ENCODE results near the gene FAM114A2.

FAM114A2 gene

GRCh38 chr5:153981905-153982605 lies 56.7 kb downstream of the FAM114A2 start:
- DNase-seq, result no peak

DNA sequence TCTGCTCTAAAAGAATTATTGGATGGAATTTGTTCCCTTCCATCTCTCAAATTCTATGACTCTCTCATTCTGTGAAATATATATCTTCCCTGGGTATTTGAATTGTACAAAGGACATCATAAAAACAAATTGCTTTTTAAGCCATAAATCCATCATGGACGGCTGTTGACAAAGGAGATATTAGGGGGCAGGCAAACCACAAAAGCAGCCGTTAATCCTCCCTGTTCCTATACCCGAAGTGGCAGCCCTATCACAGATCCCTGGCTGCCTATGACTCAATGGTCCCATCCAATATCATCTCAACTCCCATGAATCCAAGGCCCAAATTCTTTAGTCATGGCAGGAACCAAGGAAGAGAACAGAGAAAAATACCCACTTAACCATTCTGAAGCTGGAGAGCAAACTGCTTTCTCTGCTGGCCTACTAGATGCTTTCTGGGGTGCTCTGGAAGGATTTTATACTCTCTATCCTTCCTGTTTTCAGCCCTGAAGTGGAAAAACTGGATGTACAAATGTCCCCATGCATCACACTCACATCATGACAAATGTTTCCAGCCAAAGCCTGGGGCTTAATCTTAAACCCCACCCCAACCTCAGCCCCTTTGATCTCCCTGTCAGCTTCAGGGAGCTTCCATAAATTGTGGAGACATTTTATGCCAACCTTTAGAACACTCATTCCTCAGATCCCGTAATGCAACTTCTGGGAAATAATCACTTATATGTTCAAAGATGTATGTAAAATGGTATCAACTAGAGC lies 59.5 kb downstream of the FAM114A2 start:
- no peak for DNase-seq

- DNase-seq, result no peak
Measured at GRCh38 chr5:153974813-153975163, 63.9 kb downstream of the FAM114A2 start.

DNA sequence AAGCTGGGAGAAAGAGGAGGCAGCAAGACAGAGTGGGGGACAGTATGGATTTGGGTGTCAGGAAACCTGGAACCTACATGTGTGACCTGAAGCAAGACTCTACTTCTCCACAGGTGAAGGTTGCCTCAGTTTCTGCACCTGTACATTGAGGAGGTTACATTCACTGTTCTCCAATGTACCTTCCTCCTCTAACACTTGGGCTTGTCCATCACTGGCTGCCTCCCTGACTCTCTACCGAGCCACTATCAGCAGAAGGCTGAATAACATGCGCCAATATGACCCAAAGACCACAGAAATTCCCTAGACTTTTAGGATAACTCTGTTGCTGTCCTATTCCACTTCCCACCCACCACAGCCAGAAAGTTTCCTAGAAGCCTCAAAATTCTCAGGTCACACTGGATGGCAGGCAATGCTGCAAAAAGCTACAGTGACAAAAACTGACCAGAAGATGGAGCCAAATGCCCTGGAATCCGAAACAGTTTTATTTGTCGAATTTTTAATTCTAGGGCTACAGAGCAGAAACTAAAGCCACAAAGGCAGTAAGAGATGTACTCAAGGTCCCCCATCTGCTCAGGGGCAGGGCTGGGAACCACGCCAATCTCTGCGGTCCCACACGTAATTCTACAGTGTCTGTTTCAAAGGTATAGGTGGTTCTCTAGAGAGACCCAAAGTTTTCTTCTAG lies 64.4 kb downstream of the FAM114A2 start:
- DNase-seq, result peak; percentile 10

DNA sequence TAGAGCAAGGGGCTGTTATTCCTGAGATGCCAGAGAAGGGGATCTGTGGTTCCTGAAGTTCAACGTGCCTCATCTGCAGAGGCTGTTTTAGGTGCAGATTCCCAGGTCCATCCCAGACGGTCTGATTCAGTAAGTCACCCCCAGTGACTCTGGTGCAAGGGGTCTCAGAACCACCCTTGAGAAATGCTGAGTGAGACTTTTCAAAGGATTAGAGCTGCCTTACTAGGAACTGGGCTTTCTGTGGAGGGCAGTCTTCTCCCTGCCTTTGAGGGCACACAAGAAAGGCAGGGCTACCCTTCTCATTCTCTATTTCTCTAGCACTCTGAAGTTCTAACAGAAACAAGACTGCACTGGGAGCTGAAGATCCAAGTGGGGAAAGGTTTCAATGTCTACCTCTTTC lies 66.5 kb downstream of the FAM114A2 start:
- no peak for DNase-seq

GRCh38 chr5:153970496-153970895 lies 68.2 kb downstream of the FAM114A2 start:
- no peak for DNase-seq

DNA sequence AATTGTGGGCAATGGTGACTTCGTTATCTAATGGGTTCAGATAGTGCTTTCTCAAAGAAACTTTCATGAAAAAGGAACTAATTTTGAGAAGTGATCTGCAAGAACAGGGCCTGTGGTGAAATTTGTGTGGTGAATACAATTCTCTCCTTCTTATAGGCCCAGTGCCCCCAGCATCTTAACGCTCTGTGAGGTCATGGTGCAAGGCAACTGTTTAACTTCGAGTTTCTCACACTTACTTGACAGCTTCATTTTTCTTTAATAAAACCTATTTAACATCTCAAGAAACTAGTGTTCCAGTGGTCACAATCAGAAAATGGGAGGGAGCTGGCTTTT lies 69.2 kb downstream of the FAM114A2 start:
- no peak for DNase-seq

GRCh38 chr5:153968761-153969562 lies 69.7 kb downstream of the FAM114A2 start:
- DNase-seq, result no peak

DNA sequence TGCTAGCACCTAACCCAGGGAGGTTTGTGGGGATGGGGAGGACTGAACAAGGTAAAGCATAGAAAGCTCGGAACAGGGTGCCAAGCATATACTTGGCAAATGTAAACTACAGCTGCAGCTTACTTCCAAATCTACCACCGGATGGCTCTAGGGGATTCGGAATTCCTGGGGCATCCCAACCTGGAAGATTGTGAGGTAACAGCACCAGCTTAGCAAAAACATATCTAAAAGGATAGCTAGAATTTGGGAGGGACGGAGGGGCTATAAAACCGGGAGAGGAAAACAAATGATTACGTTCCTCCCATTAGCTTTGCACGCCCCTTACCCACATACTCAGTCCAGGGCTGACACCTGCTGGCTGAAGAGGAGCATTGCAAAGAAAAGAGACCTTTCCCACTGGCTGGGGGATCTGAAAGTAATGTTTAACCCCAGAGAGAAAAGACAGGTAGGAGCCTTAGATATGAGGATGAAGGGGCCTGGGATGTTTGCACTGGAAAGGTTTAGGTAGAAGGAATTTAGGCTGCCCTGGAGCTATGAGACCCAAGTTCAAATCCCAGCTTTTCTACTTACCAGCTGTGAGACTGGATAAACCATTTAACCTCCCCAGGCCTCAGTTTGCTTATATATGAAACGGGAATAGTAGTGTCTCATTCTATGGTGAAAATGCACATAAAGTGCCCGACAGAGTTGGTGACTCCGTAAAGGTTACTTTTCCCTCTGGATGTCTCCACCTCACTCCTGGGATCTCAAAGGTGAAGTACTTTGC lies 73.6 kb downstream of the FAM114A2 start:
- DNase-seq, result peak; percentile 75

DNA sequence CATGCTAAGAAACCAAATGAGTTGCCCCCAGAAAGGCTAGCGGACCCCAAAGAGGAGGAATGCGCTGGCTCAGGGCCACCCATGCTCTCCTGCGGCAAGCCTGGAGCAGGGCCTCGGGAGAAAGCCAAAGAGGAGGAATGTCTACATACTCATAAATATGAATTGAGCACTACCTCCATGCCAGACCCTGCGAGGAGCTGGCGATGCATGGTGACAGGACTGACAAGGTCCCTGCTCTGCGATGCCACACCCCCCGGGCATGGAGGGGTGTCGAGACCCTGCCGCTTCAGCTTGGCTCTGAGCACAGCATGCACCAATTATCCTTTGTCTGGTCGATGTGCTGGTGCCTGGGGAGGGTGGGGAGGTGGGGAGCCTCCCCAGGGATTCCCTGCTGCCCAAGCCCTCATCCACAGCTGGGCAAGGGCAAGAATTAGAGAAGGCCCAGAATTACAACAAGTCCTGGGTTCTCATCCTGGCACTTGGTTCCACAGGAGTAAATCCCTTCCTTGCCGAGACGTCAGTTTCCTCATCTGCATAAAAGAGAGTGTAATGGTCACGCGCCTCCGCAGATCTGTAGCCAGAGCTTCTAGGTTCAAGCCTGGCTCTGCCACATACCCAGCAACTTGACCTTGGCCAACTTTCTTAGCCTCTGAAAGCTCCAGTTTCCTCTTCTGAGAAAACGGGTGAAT lies 74.4 kb downstream of the FAM114A2 start:
- no peak for DNase-seq

DNA sequence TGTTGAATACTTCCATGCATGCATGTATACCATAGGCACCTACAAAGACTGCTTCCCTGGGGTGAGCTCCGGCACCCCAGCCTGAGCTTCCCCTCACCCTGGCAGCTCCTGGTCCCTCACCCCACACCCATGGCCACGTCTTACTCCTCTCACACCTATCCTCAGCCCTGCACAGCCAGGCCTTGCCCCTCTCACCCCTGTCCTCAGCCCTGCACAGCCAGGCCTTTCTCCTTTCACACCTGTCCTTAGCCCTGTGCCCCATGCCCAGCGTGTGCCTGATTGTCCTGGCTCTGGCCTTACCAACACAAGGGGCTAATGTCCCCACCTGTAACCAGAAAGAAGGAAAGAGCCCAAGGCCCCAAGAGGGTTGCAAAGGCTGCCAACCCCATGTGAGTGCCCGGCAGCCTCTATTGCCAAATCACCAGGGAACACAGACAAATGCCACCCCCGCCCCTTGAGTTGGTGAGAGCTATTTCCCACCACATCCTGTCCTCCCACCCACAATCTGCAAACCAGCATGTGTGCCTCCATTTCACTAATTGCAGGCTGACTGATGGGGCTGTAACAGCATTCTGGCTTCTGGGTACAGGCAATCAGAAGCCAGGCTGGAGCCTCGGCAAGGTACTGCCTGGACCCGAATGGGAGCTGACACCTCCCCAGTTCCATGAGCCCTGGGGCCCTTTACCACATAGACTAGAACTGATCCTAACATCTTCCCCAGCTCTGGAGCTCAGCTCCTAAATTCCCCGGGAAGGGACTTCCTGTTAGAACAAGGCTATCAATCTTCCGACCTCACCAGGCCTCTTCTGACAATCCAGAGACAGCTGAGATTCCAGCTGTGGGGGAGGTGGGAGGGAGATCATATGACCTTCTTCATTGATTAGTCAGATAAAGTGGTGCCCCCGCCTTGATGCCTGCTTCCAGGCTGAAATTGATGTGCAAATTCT lies 78.2 kb downstream of the FAM114A2 start:
- no peak for DNase-seq

GRCh38 chr5:153959134-153959957 lies 79.4 kb downstream of the FAM114A2 start:
- no peak for DNase-seq

DNA sequence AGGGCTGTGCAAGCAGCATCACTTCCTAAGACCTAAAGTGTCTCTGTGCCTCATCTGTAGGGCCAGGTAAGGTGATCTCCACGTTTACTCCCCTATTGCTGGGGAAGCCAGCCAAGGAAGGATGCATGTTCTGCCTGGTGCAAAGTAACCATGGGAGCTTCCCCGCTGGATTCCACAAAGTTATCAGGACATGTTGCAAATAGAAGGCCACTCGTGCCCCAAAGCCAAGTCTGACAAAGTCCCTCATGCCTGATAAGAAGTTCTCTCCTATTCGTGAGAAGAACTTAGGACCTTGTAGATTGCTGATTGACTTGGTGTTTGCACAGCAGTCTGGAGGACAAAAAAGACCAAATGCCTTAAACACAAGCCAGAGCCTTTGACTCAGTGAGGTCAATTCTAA lies 81.5 kb downstream of the FAM114A2 start:
- no peak for DNase-seq

GRCh38 chr5:153953411-153953810 lies 85.3 kb downstream of the FAM114A2 start:
- DNase-seq, result no peak

DNA sequence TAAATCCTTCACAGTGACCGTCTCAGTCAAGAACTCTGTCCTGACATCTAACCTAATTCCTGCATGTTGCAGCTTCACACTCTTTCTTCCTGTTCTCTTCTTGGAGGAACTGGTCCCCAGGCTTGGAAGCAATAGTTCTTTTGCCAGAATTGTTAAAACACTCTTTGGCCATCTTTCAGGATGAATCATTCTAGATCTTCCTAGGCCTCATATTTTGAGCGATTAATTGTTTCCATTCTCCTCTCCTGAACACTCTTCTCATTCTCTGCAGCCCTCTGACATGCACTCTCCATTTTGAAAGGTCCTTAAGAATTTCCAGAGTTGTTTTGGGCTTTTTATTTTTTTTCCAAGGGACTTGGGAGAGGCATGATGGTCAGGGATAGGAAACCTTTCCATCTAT lies 85.8 kb downstream of the FAM114A2 start:
- DNase-seq, result no peak

DNA sequence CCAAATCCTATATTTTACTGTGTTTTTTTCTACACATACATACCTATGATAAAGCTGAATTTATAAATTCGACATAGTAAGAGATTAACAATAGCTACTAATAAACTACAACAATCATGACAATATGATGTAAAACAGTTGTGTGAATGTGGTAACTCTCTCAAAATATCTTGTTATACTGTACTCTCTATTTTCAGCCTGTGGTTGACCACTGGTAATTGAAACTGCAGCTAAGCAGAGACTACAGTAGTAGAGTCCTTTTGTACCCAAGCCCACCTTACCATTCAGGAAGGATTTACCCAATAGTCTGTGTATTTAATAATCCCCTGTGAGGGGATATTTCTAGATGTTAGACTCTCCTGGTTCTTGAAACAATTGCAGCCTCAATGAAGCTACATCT lies 86.7 kb downstream of the FAM114A2 start:
- DNase-seq, result no peak

- no peak for DNase-seq
Measured at GRCh38 chr5:153941265-153941664, 97.4 kb downstream of the FAM114A2 start.

All from NCI-H345 (cell line).